SIG-M5 treated with dmso at 0.1 percent for 504 hours (cell line): ENCODE results near the gene SNX32.
"Not testable (repeated sequence)": the region's sequence is repeated elsewhere in the genome, so short reads cannot be mapped to it uniquely, and the experiment has no call there.

ENCODE experiments used
- DNase-seq: peaks from one replicate; lab custom pipeline; 2025; ENCODE audit not compliant: unreplicated experiment; lab: John Stamatoyannopoulos, UW

SNX32 gene

GRCh38 chr11:65883058-65883761, 49.4 kb downstream of the SNX32 start:
- no peak for DNase-seq

- no peak for DNase-seq
Observed at GRCh38 chr11:65883786-65884715, 50.3 kb downstream of the SNX32 start.

GRCh38 chr11:65884716-65885092, 50.9 kb downstream of the SNX32 start:
- DNase-seq = peak; percentile 67

GRCh38 chr11:65885231-65885630, 51.5 kb downstream of the SNX32 start:
- no peak for DNase-seq

GRCh38 chr11:65885808-65886536, 52.2 kb downstream of the SNX32 start:
- DNase-seq = no peak

GRCh38 chr11:65886826-65887722, 53.3 kb downstream of the SNX32 start:
- DNase-seq = no peak

GRCh38 chr11:65887723-65888162, 54.0 kb downstream of the SNX32 start:
- DNase-seq = peak; percentile 55

- peak; percentile 94 for DNase-seq
Observed at GRCh38 chr11:65888163-65888814, 54.5 kb downstream of the SNX32 start, which contains the start of gene FIBP. TSS of gene FIBP (minus strand) at chr11:65888471. CDS start at chr11:65888418, 53 bp downstream.

GRCh38 chr11:65890324-65891218, 56.8 kb downstream of the SNX32 start, which contains the start of gene CCDC85B:
TSS of gene CCDC85B (plus strand) at chr11:65890673. CDS start at chr11:65890784, 111 bp downstream.
- peak; percentile 92 for DNase-seq

- peak; percentile 45 for DNase-seq
Observed at GRCh38 chr11:65891219-65892136, 57.7 kb downstream of the SNX32 start.

GRCh38 chr11:65892137-65892540, 58.4 kb downstream of the SNX32 start:
- DNase-seq = not testable (repeated sequence)

GRCh38 chr11:65892661-65893317, 59.0 kb downstream of the SNX32 start:
- no peak for DNase-seq

- DNase-seq = no peak
Observed at GRCh38 chr11:65894034-65894591, 60.4 kb downstream of the SNX32 start.

- no peak for DNase-seq
Observed at GRCh38 chr11:65895482-65895981, 61.8 kb downstream of the SNX32 start.

GRCh38 chr11:65896034-65896999, 62.6 kb downstream of the SNX32 start:
- DNase-seq = no peak
